MCF 10A (cell line): ENCODE results near the gene QARS1. TPM values are rescaled to one million over a fixed set of nuclear protein-coding genes. Genes with fewer than 3 reads are reported as not detected.

Source experiments
- BruUV-seq: library from RNA; stranded (reverse); fragments of 400-500 nt; replicated peaks from 2 replicates; lab custom pipeline; 2021; lab: Mats Ljungman, UMichigan
- CTCF ChIA-PET: fragments of 300-600 bp; sonication (Branson Sonifier 250); formaldehyde crosslinking; extraction: SDS; loops from one replicate; lab custom pipeline; 2021; ENCODE audit warnings: antibody characterized with exemption, inconsistent platforms; lab: Yijun Ruan, JAX
- POLR2A ChIA-PET: fragments of 300-600, 350-650 bp; sonication (Branson Sonifier 250); formaldehyde crosslinking; extraction: SDS; loops from one replicate; lab custom pipeline; 2020; ENCODE audit warnings: antibody characterized with exemption, inconsistent platforms; lab: Yijun Ruan, JAX
- DNase-seq: peaks from one replicate; pipeline ENCODE4 v3.0.0-alpha.2; 2018; ENCODE audit not compliant: unreplicated experiment
- H3K27ac Mint-ChIP-seq: one replicate; pipeline ENCODE4 v1.8.0; 2022; ENCODE audit warnings: mild to moderate bottlenecking, low read depth, mixed read lengths; ENCODE audit not compliant: unreplicated experiment
- H3K27me3 Mint-ChIP-seq: one replicate; pipeline ENCODE4 v1.8.0; 2022; ENCODE audit warnings: mixed read lengths; ENCODE audit not compliant: insufficient read depth, unreplicated experiment
- H3K36me3 Mint-ChIP-seq: one replicate; pipeline ENCODE4 v1.8.0; 2022; ENCODE audit warnings: mild to moderate bottlenecking, moderate library complexity, mixed read lengths; ENCODE audit not compliant: insufficient read depth, unreplicated experiment
- H3K4me1 Mint-ChIP-seq: one replicate; pipeline ENCODE4 v1.8.0; 2022; ENCODE audit warnings: mixed read lengths; ENCODE audit not compliant: insufficient read depth, unreplicated experiment
- H3K4me3 Mint-ChIP-seq: one replicate; pipeline ENCODE4 v1.8.0; 2022; ENCODE audit warnings: mild to moderate bottlenecking, moderate library complexity, mixed read lengths; ENCODE audit not compliant: unreplicated experiment
- H3K9me3 Mint-ChIP-seq: one replicate; pipeline ENCODE4 v1.8.0; 2022; ENCODE audit warnings: mixed read lengths; ENCODE audit not compliant: unreplicated experiment
- CTCF ChIP-seq: fragments of 200-600 bp; IDR thresholded peaks from one replicate; pipeline ENCODE4 v1.8.0; 2022; ENCODE audit warnings: antibody characterized with exemption, mild to moderate bottlenecking; ENCODE audit not compliant: unreplicated experiment
- intact Hi-C: fragments of 100-400 bp; cut with micrococcal nuclease; formaldehyde crosslinking; loops from 2 replicates; pipeline ENCODE4 v1.14.1; 2022
- total RNA-seq: library from RNA; stranded (reverse); gene quantifications from 2 replicates; pipeline ENCODE4 v1.2.3, GENCODE V29; 2022

The QARS1 gene
- total RNA-seq, 1 experiment from 2014 or later = 149 TPM

- no peak for TF ChIP-seq CTCF
- intact Hi-C loops = no loop called here
- Mint-ChIP-seq H3K27ac (no peak overlapping the region), H3K9me3 (no peaks in the 10 kb centered on the region), H3K36me3 (no peaks in the 10 kb centered on the region), H3K4me1 (no peaks in the 10 kb centered on the region), H3K4me3 (no peak overlapping the region), H3K27me3 (no peaks in the 10 kb centered on the region)
- no TSS peak for BruUV-seq
- POLR2A ChIA-PET = no interaction called here
- DNase-seq = no peak
- CTCF ChIA-PET = no interaction called here
Measured at GRCh38 chr3:49148159-49148558, 43.6 kb upstream of the QARS1 start.

GRCh38 chr3:49140080-49140479, 35.5 kb upstream of the QARS1 start:
- no TSS peak for BruUV-seq
- POLR2A ChIA-PET = no interaction called here
- CTCF ChIA-PET = interaction anchor here (0.6 kb wide), 1 partner anchor 164 kb away, joined by 3 read pairs; no protein-coding TSS in a partner anchor
- no peak for DNase-seq
- no peak for TF ChIP-seq CTCF
- peaks cover 11% of the 10 kb centered on the region for H3K9me3 Mint-ChIP-seq
- H3K36me3 Mint-ChIP-seq = no peaks in the 10 kb centered on the region
- no peak overlapping the region for H3K27ac Mint-ChIP-seq
- intact Hi-C loops = no loop called here
- H3K4me1 Mint-ChIP-seq = no peaks in the 10 kb centered on the region
- no peak overlapping the region for H3K4me3 Mint-ChIP-seq
- no peaks in the 10 kb centered on the region for H3K27me3 Mint-ChIP-seq

- DNase-seq = no peak
- no TSS peak for BruUV-seq
- no peak for TF ChIP-seq CTCF
- H3K4me3 Mint-ChIP-seq = no peak overlapping the region
- no peak overlapping the region for H3K27ac Mint-ChIP-seq
- H3K27me3 Mint-ChIP-seq = no peaks in the 10 kb centered on the region
- H3K9me3 Mint-ChIP-seq = no peaks in the 10 kb centered on the region
- CTCF ChIA-PET = interaction anchor here (0.5 kb wide), 1 partner anchor 47 kb away, joined by 5 read pairs; no protein-coding TSS in a partner anchor
- peaks cover 7% of the 10 kb centered on the region for H3K36me3 Mint-ChIP-seq
- POLR2A ChIA-PET = interaction anchor here (0.6 to 0.7 kb wide), 2 partner anchors 16 to 33 kb away, joined by 3 read pairs; no protein-coding TSS in a partner anchor
- intact Hi-C loops = no loop called here
- H3K4me1 Mint-ChIP-seq = peaks cover 16% of the 10 kb centered on the region
Measured at GRCh38 chr3:49135499-49135898, 30.9 kb upstream of the QARS1 start.

- ChIA-PET CTCF (interaction anchor here (1.5 kb wide), 1 partner anchor 36 kb away, joined by 4 read pairs; the partner anchor contains the start of gene KLHDC8B), POLR2A (interaction anchor here (0.6 to 5.0 kb wide), 5 partner anchors 14 to 162 kb away, joined by 3 to 64 read pairs (median 4); partner anchors contain the start of genes QRICH1 and USP19)
- H3K9me3 Mint-ChIP-seq = no peaks in the 10 kb centered on the region
- H3K4me3 Mint-ChIP-seq = peak overlapping the region; percentile 90
- no peak for TF ChIP-seq CTCF
- H3K27ac Mint-ChIP-seq = peak overlapping the region; percentile 31
- peaks cover 15% of the 10 kb centered on the region for H3K36me3 Mint-ChIP-seq
- peaks cover 16% of the 10 kb centered on the region for H3K4me1 Mint-ChIP-seq
- intact Hi-C loops = no loop called here
- H3K27me3 Mint-ChIP-seq = no peaks in the 10 kb centered on the region
- no TSS peak for BruUV-seq
- no peak for DNase-seq
Measured at GRCh38 chr3:49134471-49135265, 30.1 kb upstream of the QARS1 start.
